Effector memory CD8-positive, alpha-beta T cell (primary cell): Measurements from ENCODE around the gene VGLL4.

Experiments used
- ATAC-seq: fragments of 150-1000 bp; cut with Tn5 transposase; replicated peaks from 2 replicates; pipeline ENCODE4 v1.10.0; 2021; ENCODE audit warnings: mild to moderate bottlenecking, moderate library complexity
- DNase-seq, 3 experiments: peaks; one replicate each; pipeline ENCODE4 v3.0.0; 2021
- H3K27ac Mint-ChIP-seq, 2 donors: one replicate each; pipeline ENCODE4 v1.8.0; 2022; ENCODE audit warnings: mild to moderate bottlenecking in 2 of 2, mixed read lengths in 2 of 2, moderate library complexity in 2 of 2
- H3K27me3 Mint-ChIP-seq, 2 donors: one replicate each; pipeline ENCODE4 v1.8.0; 2022; ENCODE audit warnings: mixed read lengths in 2 of 2
- H3K36me3 Mint-ChIP-seq: one replicate; pipeline ENCODE4 v1.8.0; 2022; ENCODE audit warnings: mild to moderate bottlenecking, moderate library complexity, mixed read lengths; ENCODE audit not compliant: insufficient read depth
- H3K4me1 Mint-ChIP-seq, 2 donors: one replicate each; pipeline ENCODE4 v1.8.0; 2022; ENCODE audit warnings: low read depth in 2 of 2, mixed read lengths in 2 of 2
- H3K4me3 Mint-ChIP-seq, 2 donors: one replicate each; pipeline ENCODE4 v1.8.0; 2022; ENCODE audit warnings: mild to moderate bottlenecking in 2 of 2, mixed read lengths in 2 of 2, moderate library complexity in 2 of 2
- H3K9me3 Mint-ChIP-seq, 2 donors: one replicate each; pipeline ENCODE4 v1.8.0; 2022; ENCODE audit warnings: mixed read lengths in 2 of 2

Gene VGLL4

DNA sequence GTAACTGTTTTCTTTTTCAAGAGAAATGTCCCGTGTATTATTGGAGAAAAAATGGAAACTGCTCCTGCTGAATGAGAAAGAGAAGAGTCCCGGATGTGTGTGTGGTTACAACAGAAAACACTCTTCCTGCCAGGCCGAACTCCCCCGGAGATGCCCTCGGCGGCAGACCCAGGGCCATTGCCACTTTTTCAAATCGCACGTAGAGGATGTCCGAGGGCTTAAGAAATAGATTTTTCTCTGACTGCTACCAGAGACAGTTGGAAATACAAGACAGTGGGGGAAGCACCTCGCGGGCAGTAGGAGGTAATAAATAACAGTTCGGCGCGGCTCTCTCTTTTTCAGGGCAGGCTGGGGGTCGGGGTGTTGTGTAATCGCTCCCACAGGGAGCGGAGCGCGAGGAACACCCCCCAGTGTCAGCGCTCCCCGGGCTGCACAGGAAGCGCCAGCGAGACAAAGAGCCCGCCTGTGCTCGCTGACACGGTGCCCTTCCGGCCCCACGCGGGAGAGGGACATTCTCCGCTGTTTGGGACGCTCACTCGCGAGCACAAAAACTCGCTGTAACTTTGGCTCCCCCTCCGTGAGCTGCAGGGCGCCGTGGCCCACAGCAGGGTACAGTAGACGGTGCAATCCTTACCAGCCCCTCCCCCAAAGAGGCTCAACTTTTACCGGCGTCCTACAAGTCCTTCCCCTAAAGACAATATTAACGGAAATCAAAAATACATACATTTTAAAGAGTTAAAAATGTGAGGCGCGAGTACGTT, 1.1 kb downstream of the VGLL4 start:
- DNase-seq = peak; percentile 55 to 57 (median 56)
- no peaks in the 10 kb centered on the region for H3K9me3 Mint-ChIP-seq
- peak; percentile 79 for ATAC-seq
- peaks cover 28% of the 10 kb centered on the region for H3K36me3 Mint-ChIP-seq
- H3K27me3 Mint-ChIP-seq = no peaks in the 10 kb centered on the region
- H3K27ac Mint-ChIP-seq = peak overlapping the region; percentile 97 to 98
- peaks cover 38 to 55% of the 10 kb centered on the region in 2 donors for H3K4me1 Mint-ChIP-seq
- H3K4me3 Mint-ChIP-seq = peak overlapping the region; percentile 95 to 98

DNA sequence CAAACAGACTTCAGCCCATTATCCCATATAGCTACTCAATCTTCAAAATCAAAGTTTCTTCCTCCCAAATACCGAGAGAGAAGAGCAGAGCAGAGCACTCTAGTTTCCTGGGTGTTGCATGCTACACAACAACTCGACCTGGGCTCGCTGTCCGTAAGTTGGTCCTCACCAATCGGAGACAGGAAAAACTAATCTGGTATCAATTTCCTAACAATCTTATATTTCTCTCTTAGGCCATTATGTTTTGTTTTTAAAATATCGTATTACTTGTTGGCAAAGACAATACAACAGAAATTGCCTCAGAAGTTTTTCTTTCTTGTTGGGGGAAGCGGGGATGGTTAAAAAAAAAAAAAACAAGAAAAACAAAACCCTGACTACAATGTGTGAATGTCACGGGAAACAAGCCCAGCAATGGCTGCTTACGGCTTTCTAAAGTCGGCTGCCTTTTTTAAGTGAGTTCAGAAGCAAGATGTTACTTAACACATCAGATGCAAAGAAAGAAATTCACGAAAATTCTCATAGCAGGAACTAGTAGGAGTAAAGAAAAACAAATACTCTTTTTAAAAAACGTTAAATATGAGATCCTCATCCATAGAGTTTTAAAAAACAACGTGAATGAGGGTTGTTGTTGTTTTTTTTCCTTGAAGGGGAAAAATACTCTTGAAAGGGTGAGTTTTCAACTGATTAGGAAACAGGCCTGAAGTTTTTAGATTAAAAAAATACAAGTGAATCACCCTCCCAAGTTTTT, 1.9 kb downstream of the VGLL4 start:
- H3K4me1 Mint-ChIP-seq = peaks cover 43 to 63% of the 10 kb centered on the region in 2 donors
- no peaks in the 10 kb centered on the region for H3K9me3 Mint-ChIP-seq

DNA sequence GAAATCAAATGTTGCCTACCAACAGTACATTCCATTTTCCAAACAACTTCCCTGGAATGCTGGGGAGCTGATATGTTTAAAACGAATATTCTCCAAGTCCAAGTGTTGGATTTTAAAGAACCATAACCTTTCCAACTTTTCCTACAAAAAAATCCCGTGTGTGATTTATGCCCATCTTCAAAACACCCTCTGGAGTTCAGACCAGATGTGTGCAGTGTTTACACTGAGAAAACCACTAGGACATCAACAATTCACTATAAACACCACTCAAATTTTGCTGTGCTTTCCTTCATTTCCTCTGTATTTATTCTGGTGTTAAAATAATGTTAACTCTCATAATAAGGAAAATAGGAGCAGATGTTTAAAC, 2.4 kb downstream of the VGLL4 start:
- peaks cover 46 to 68% of the 10 kb centered on the region in 2 donors for H3K4me1 Mint-ChIP-seq
- DNase-seq (no peak), ATAC-seq (no peak)

More for the DNA sequence above, 1.9 kb downstream of the VGLL4 start:
- no peaks in the 10 kb centered on the region for H3K27me3 Mint-ChIP-seq
- peak overlapping the region; percentile 97 to 98 for H3K27ac Mint-ChIP-seq
- H3K36me3 Mint-ChIP-seq = peaks cover 28% of the 10 kb centered on the region
- H3K4me3 Mint-ChIP-seq = peak overlapping the region; percentile 95 to 98
- ATAC-seq (peak; percentile 41), DNase-seq (peak in 1 of 3 experiments; percentile 23)

GRCh38 chr3:11640009-11640673, 3.6 kb downstream of the VGLL4 start:
- ATAC-seq (no peak), DNase-seq (no peak)
- H3K27me3 Mint-ChIP-seq = no peaks in the 10 kb centered on the region
- peaks cover 28% of the 10 kb centered on the region for H3K36me3 Mint-ChIP-seq
- H3K27ac Mint-ChIP-seq = peak overlapping the region; percentile 97 to 98
- H3K9me3 Mint-ChIP-seq = no peaks in the 10 kb centered on the region
- H3K4me1 Mint-ChIP-seq = peaks cover 50 to 69% of the 10 kb centered on the region in 2 donors
- H3K4me3 Mint-ChIP-seq = peak overlapping the region; percentile 95 to 98

More for the DNA sequence above, 2.4 kb downstream of the VGLL4 start:
- peak overlapping the region; percentile 97 to 98 for H3K27ac Mint-ChIP-seq
- H3K9me3 Mint-ChIP-seq = no peaks in the 10 kb centered on the region
- H3K27me3 Mint-ChIP-seq = no peaks in the 10 kb centered on the region
- H3K36me3 Mint-ChIP-seq = peaks cover 28% of the 10 kb centered on the region
- H3K4me3 Mint-ChIP-seq = peak overlapping the region; percentile 95 to 98

GRCh38 chr3:11638495-11639358, 5.0 kb downstream of the VGLL4 start:
- Mint-ChIP-seq H3K36me3 (peaks cover 28% of the 10 kb centered on the region), H3K27me3 (no peaks in the 10 kb centered on the region), H3K9me3 (no peaks in the 10 kb centered on the region), H3K27ac (peak overlapping the region; percentile 37 to 97), H3K4me3 (peak overlapping the region in 1 of 2 donors; percentile 26), H3K4me1 (peaks cover 57 to 75% of the 10 kb centered on the region in 2 donors)
- ATAC-seq (no peak), DNase-seq (no peak)

DNA sequence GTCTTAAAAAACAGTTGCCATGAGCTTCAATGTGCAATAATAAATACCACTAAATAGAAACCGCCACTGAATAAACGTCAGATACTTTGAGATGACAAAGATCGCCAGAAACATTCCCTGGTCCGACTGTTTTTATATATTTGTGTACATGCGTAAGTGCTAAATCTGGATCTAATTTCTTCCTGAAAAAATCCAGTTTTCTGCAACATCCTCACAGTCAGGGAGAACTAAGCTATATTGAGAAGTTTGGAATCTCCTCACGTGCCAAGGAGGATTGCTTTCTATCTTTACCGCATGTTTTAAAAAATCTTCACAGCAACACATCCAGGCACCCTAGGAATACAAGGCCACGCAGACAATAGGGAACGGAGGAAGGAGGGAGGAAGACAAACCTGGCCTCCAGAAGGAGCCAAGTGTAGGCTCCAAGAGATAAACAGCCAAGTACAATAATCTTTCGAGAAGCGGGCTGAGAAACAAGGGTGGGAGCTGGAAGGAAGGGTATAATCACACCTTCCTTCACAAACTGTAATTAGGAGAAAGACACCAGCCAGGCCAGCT, 5.7 kb downstream of the VGLL4 start:
- Mint-ChIP-seq H3K9me3 (no peaks in the 10 kb centered on the region), H3K27ac (peak overlapping the region in 1 of 2 donors; percentile 37), H3K4me3 (peak overlapping the region in 1 of 2 donors; percentile 26), H3K4me1 (peaks cover 62 to 73% of the 10 kb centered on the region in 2 donors), H3K36me3 (peaks cover 23% of the 10 kb centered on the region), H3K27me3 (no peaks in the 10 kb centered on the region)
- ATAC-seq (no peak), DNase-seq (no peak)

DNA sequence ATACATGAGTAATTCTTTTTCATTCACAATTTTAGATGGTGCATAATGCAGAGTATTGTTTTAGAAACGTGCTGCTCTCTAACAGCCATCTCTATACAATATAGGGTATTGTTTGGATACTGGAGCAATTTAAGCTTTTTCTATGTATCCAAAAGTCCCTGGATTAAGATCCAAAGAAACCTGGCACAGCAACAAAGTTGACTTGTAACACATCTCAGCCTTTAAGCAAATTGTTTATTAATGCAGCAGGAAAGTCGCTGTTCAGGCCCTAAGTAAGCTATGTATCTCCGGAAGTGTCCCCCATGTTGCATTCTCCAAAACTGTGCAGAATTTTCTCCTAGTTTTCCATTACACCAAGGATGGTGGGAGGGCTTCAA, 7.3 kb downstream of the VGLL4 start:
- H3K36me3 Mint-ChIP-seq = peaks cover 9% of the 10 kb centered on the region
- DNase-seq (no peak), ATAC-seq (no peak)
- no peaks in the 10 kb centered on the region for H3K9me3 Mint-ChIP-seq
- H3K4me3 Mint-ChIP-seq = no peak overlapping the region
- peaks cover 64 to 76% of the 10 kb centered on the region in 2 donors for H3K4me1 Mint-ChIP-seq
- no peaks in the 10 kb centered on the region for H3K27me3 Mint-ChIP-seq
- no peak overlapping the region for H3K27ac Mint-ChIP-seq

DNA sequence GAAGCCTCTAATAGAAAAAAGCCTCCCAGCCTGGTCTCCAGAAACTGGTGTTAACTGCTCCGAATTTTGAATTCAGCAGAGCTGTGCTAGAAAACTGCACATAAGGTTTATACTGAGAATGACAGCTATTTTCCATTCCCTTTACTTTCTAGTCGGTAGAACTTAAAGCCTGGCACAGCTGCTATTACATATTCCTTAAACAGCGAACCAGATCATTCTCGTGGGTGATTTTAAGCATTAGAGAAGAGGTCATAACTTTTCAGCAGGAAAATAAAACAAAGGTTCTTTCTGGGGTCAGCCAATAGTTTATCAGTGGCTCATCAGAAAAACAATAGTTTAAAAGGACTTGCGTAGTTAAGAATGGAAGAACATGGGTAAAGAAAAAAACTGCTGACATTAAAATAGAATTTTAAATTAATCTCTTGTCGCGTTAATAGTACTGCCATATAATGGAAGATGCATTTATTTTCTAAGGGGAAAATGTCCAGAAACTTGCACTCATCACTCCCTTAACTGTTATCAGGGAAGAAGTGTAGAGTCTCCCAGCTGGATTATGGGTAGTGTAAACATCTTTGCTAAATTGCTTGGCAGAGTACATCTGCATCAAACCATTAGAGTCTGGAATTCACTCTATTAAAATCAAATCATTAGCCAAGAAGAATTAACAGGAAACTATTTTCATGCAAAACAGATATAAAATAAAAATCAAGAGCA, 7.9 kb downstream of the VGLL4 start:
- peak overlapping the region in 1 of 2 donors; percentile 9 for H3K27ac Mint-ChIP-seq
- ATAC-seq (no peak), DNase-seq (no peak)
- no peak overlapping the region for H3K4me3 Mint-ChIP-seq
- H3K9me3 Mint-ChIP-seq = no peaks in the 10 kb centered on the region
- no peaks in the 10 kb centered on the region for H3K27me3 Mint-ChIP-seq
- peaks cover 9% of the 10 kb centered on the region for H3K36me3 Mint-ChIP-seq
- peaks cover 63 to 74% of the 10 kb centered on the region in 2 donors for H3K4me1 Mint-ChIP-seq

DNA sequence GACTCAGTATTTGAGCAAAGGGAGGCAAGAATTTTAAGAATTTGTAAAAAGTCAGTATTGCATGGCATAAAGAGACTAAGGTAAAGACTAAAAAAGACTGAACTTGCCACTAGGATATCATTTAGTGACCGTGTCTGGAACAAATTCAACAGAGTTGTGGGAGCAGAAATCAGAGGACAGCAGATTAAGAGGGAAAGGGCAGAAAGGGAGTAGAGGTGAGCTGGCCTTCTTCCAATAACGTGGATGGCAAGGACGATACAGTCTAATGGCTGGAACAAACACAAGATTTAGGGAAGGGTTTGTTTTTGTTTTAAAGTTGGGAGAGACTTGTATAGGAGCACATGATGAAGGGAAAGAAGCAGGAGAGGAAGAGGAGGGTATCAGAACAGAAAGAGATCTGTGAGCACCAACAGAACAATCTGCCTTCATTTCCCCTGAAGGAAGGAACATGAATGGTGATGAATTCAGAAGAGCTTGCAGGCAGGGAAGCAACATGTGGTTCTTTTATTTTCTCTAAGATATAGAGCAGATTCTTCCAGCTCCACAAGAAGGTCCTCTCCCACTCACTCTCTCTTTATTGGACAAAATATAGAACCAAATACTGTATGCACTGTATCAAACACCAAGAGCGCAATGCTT, 8.6 kb downstream of the VGLL4 start:
- Mint-ChIP-seq H3K9me3 (no peaks in the 10 kb centered on the region), H3K27ac (no peak overlapping the region), H3K4me1 (peaks cover 57 to 67% of the 10 kb centered on the region in 2 donors), H3K36me3 (peaks cover 9% of the 10 kb centered on the region), H3K4me3 (no peak overlapping the region), H3K27me3 (no peaks in the 10 kb centered on the region)
- no peak for DNase-seq
- no peak for ATAC-seq

DNA sequence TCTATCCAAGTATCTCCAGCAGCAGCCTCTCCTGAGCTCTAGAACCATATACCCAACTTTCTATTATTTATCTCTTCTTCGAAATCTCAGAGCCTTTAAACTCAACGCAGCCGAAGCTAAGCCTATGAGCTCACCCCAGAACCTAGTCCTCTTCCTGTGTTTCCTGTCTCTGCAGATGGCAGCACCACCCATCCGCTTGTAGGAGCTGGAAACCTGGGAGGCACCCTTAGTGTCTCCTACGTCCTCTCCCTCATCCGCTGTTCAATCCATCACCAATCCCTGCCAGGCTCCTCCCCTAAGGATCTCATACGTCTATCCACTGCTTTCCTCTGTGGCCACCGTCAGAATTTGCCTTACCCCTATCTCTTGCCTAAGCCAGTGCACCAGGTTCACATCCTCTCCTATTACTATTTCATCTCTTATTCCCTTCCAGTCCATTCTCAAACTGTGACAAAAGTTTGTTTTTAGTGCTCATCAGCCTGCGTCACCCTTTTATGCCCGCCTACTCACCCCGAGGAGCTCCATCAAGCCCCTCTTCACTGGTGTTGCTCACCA, 9.6 kb downstream of the VGLL4 start:
- Mint-ChIP-seq H3K27me3 (no peaks in the 10 kb centered on the region), H3K4me1 (peaks cover 57 to 61% of the 10 kb centered on the region in 2 donors), H3K9me3 (no peaks in the 10 kb centered on the region), H3K4me3 (peak overlapping the region in 1 of 2 donors; percentile 15), H3K27ac (no peak overlapping the region), H3K36me3 (peaks cover 9% of the 10 kb centered on the region)
- no peak for ATAC-seq
- DNase-seq = no peak

GRCh38 chr3:11632966-11633365, 10.7 kb downstream of the VGLL4 start:
- H3K4me1 Mint-ChIP-seq = peaks cover 47 to 50% of the 10 kb centered on the region in 2 donors
- H3K9me3 Mint-ChIP-seq = no peaks in the 10 kb centered on the region
- H3K36me3 Mint-ChIP-seq = peaks cover 3% of the 10 kb centered on the region
- ATAC-seq (no peak), DNase-seq (no peak)
- H3K4me3 Mint-ChIP-seq = no peak overlapping the region
- H3K27ac Mint-ChIP-seq = peak overlapping the region; percentile 66 to 70
- H3K27me3 Mint-ChIP-seq = no peaks in the 10 kb centered on the region
